Stimulated activated naive CD4-positive, alpha-beta T cell (primary cell): Measurements from ENCODE around the gene MYBPHL.

ENCODE experiments used
- DNase-seq, 6 experiments: peaks; one replicate each; lab custom pipeline; 2025; lab: John Stamatoyannopoulos, UW

MYBPHL gene

GRCh38 chr1:109251277-109252166, 55.3 kb downstream of the MYBPHL start:
- peak in 1 of 6 experiments; percentile 3 for DNase-seq

- DNase-seq: no peak
Measured at GRCh38 chr1:109250454-109251276, 56.1 kb downstream of the MYBPHL start.

GRCh38 chr1:109249654-109250401, 57.0 kb downstream of the MYBPHL start:
- DNase-seq: peak in 1 of 6 experiments; percentile 16

GRCh38 chr1:109248797-109249629, 57.8 kb downstream of the MYBPHL start, which contains the start of gene CELSR2:
TSS of gene CELSR2 (plus strand) at chr1:109249539. CDS start at chr1:109250080, 541 bp downstream.
- peak; percentile 30 to 64 (median 54) for DNase-seq

- DNase-seq: no peak
Measured at GRCh38 chr1:109248444-109248796, 58.4 kb downstream of the MYBPHL start.

- DNase-seq: no peak
Measured at GRCh38 chr1:109247401-109248365, 59.1 kb downstream of the MYBPHL start.

- DNase-seq: no peak
Measured at GRCh38 chr1:109246141-109246551, 60.7 kb downstream of the MYBPHL start.

GRCh38 chr1:109243860-109244552, 62.8 kb downstream of the MYBPHL start:
- DNase-seq: no peak

- no peak for DNase-seq
Measured at GRCh38 chr1:109243221-109243620, 63.6 kb downstream of the MYBPHL start.

GRCh38 chr1:109242387-109242786, 64.4 kb downstream of the MYBPHL start:
- no peak for DNase-seq
